HG03520 (cell line): ENCODE measurements around the gene RAD51B.

Experiments
- ATAC-seq: cut with Tn5 transposase; IDR thresholded peaks from one replicate; pipeline ENCODE4 v1.9.1; 2021; ENCODE audit warnings: mild to moderate bottlenecking, moderate library complexity; ENCODE audit not compliant: unreplicated experiment

RAD51B gene

GRCh38 chr14:68228656-68229055 lies 409.1 kb downstream of the RAD51B start:
- no peak for ATAC-seq

GRCh38 chr14:68229423-68230100 lies 410.0 kb downstream of the RAD51B start:
- ATAC-seq = no peak

DNA sequence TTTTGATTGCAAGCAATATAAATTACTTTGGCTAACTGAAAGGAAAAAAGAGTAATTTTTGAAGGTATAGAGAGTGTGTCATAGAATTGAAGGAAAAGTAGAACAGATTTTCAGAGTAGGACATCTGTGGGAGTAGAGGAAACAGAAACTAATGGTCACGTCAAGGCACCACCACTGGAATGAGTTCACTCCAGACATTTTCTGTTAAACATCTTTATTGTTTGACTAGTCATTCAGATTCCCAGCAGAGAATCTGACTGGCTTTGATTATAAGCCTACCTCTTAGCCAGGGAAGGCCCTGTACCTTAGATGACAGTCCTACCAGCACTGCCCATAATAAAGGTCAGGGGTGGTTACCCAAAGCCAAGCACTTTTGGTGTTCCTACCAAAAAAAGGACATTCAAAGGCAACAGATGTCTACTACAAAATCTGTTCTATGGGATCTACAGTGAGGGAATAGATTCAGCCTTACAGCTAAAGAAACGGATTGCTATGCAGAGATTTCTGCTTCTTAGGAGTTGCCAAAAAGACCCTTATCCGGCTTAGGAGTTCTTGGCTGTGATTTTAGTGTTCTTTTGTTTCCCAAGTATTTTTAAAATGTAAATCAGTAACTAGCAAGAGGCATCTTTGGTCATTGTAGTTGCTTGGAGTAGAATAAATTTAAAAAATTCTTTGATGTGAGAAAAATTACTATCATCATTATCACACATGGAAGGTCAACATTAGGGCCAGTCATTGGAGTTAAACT lies 410.8 kb downstream of the RAD51B start:
- ATAC-seq = no peak

DNA sequence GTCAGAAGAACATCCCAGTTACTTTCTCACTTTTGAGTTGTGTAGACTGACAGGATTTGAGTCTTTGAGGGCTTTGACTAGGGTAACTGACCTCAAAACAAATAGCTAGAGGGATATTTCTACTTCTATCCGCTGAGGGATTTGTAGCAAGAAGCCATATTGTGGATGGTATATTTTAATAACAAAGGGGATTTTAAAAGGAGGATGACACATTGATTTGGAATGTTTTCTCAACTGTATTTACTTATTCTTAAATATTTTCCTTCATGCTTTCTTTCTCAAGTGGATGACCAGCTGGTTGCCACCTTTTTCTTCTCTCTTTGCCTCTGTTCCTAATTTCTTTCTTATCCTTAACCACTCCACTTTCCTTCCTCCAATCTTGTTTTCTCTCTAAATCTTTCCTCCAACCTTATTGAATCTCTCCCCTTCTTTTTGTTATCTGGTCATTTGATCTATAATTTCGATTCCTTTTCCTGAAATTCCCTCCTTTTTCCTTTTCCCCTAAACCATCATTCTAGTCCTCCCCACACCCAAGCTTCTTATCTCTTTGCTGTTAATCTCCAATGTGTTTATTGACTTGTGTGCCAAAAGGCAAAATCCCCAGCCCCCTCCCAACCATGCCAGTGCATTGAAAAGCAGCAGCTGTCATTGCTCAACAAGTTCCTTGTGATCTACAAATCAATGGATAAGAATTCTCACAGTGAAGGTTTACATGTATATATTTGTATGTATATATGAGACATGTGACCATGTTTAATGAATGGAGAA lies 411.6 kb downstream of the RAD51B start:
- no peak for ATAC-seq

DNA sequence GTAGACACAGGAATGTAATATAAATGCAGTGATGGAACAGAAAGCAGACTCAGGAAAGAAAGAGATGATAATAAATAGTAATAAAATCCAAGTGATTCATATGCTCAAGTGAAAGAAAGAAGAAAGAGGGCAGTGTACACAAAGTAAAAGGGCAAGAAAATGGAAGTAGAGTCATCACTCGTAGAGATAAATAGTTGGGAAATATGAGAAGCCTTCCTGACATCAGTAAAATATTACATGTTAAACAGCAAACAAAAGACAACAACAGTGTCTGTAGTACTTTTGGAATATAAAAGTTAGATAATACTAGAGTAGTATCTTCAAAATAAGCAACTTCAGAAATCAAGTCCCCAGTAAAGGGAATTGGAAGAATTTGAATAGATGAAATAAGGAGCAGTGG lies 412.3 kb downstream of the RAD51B start:
- no peak for ATAC-seq

- peak; percentile 58 for ATAC-seq
Observed at GRCh38 chr14:68232300-68233055, 412.9 kb downstream of the RAD51B start.

GRCh38 chr14:68233101-68233784 lies 413.7 kb downstream of the RAD51B start:
- ATAC-seq = no peak

DNA sequence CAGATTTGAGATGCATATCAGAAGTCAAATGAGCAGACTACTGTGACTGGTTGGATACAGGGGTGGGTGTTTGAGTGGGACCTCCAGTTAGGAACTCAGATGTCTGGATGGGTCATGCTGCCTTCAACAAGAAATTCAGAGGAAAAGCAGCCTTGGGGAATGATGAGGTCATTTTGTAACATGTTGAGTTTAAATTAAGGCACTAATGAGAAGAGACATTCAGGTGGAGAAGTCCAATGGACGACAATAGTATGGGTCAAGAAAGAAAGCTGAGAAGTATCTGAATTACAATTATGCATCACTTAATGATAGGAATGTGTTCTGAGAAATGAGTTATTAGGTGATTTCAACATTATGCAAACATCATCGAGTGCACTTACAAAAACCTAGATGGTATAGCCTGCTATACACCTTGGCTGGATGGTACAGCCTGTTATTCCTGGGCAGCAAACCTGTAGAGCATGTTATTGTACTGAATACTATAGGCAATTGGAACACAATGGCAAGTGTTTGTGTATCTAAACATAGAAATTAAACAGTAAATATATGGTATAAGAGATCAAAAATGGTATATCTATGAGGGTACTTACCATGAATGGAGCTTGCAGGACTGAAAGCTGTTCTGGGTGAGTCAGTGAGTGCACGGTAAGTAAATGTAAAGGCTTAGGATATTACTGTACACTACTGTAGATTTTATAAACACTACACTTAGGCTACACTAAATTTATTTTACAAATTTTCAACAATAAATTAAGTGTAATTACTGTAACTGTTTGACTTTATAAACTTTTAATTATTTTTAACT lies 414.7 kb downstream of the RAD51B start:
- ATAC-seq = no peak

DNA sequence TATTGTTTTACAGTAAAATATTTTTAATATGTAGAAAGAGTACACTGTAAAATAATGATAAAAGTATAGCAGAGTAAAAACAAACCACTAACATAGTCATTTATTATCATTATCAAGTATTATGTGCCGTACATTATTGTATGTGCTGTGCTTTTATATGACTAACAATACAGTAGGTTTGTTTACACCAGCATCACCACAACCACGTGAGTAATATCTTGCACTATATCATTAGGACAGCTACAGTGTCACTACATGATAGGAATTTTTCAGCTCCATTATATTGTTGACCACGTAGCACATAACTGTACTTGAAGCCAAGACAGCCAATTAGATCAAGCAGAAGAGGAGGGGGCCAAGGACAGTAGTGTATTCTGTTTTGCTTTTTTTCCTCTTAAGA lies 415.4 kb downstream of the RAD51B start:
- ATAC-seq = no peak

DNA sequence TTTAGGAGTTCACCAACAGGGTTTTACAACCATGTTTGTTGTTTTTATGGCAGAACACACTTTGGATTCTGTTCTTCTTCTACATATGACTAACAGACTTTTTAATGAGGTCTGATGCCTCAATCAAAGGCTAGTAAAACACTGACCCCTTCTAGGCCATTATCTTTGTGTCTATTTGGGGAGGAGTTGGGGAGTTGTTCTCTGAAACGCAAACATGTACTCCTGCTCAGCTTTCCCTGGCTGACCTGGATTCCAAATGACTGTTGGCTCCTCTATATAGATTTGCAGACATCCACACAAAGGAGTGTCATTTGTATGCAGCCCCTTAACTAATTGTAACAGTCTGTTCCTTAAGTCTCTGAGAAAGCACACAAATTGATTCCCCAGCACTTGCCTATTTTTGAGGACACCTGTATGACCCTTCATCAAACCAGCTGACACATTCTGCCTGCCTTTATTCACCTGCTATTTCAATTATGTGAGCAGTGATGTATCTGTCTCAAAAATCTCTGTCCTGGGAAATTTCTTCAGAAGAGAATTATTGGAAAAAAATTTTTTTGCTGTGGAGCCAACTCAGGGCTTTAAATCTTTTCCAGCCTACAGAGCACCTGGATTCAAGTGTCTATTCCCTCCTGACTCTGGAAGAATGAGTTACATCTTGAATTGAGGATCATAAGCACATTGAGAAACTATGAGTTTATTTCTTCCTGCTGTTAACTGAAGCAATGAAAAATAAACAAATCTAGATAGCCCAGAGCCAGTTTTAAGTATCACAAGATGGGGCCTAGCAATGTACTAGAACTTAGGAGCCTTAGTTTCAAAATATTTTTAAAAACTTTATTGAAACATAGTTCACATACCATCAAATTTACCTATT lies 417.2 kb downstream of the RAD51B start:
- no peak for ATAC-seq

GRCh38 chr14:68238551-68238950 lies 419.0 kb downstream of the RAD51B start:
- no peak for ATAC-seq

GRCh38 chr14:68238976-68239375 lies 419.4 kb downstream of the RAD51B start:
- ATAC-seq = no peak

DNA sequence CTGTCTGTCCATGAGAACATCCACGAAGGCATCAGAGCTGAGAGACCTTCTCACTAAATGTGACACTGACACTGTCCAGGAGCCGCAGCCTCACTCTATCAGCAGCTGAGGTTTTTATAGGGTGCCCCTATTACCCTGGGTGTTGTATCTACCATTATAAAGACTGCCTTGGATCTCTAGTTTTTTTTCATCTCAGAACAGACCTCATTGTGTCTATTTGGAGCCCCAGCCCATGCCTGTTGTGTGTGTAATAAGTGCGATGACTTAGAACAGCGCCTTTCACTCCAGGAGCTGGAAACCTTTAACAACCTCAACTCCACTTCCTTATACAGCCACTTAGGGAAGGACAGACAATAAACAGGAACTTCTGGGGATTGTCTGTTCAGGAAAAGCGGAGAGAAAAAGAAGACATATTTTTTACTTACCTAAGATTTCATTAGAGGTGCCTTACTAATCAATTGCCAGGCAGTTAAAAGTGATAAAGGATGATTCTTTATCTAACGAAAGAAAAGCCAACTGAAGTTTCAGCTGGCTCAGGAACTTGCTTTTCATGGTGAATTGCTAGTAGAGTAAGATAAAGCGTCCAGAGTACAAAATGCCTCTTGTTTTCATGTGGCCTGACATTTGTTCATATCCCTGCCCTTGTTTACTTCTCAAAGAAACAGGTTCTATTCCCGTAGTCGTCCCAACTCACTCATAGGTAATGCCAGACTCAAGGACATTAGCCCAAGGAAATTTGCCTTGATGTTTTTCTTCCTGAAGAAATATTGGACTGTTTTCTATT lies 420.6 kb downstream of the RAD51B start:
- no peak for ATAC-seq

- no peak for ATAC-seq
Observed at GRCh38 chr14:68241862-68242487, 422.4 kb downstream of the RAD51B start.

GRCh38 chr14:68243450-68244010 lies 424.0 kb downstream of the RAD51B start:
- ATAC-seq = no peak

GRCh38 chr14:68244262-68244980 lies 424.8 kb downstream of the RAD51B start:
- no peak for ATAC-seq
